Posterior vena cava (tissue), 2 donors: ENCODE data around the gene TJP2. TPM values are rescaled to one million over a fixed set of nuclear protein-coding genes. Genes with fewer than 3 reads are reported as not detected.

Experiments used
- DNase-seq: peaks from one replicate; pipeline ENCODE4 v3.0.0-alpha.2; 2020; ENCODE audit warnings: low spot score
- intact Hi-C, 2 donors: fragments of 100-400 bp; cut with DNase I; formaldehyde crosslinking; loops; one replicate each; pipeline versions ENCODE4 v1.14.1 to v1.14.2; 2022 to 2023
- total RNA-seq, 2 donors: library from RNA; stranded (reverse); fragmentation: NEBNext Ultra II Directional; extraction: Animal tissue kit (Norgen Biotek cat#: 25700); gene quantifications; one replicate each; pipeline ENCODE4 v1.2.1, GENCODE V29; 2021
- donor health status: DM: yes; HTN: yes; CAD: no.
- donor health status: DM: yes; HTN: yes; CAD: no.

TJP2 gene
- total RNA-seq, 2 donors from 2014 or later = 83.5 to 85.1 TPM

- no peak for DNase-seq
- intact Hi-C loops = no loop called here
Observed at GRCh38 chr9:69254223-69254622, 80.1 kb downstream of the TJP2 start.

DNA sequence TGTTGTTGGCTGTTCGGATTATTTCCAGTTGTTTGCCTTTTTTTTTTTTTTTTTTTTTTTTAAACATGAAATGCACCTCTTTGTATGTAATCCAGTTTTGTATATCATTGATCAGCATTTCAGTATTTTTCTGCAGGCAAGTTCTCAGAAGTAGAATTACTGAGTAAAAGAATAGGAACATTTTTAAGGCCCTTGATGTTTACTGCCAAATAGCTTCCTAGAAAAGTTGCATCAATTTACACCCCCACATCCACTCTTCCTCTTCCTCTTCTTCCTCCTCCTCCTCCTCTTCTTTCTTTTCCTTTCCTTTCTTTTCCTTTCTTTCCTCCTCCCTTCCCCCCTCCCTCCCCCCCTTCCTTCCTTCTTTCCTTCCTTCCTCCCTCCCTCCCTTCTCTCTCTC, 81.5 kb downstream of the TJP2 start:
- intact Hi-C loops = no loop called here
- DNase-seq = no peak

- DNase-seq = no peak
Observed at GRCh38 chr9:69258551-69258950, 84.5 kb downstream of the TJP2 start.

GRCh38 chr9:69260161-69260560, 86.1 kb downstream of the TJP2 start:
- intact Hi-C loops = no loop called here
- no peak for DNase-seq

More at GRCh38 chr9:69258551-69258950, 84.5 kb downstream of the TJP2 start:
- intact Hi-C loops = no loop called here

- intact Hi-C loops = no loop called here
Observed at GRCh38 chr9:69261636-69262035, 87.6 kb downstream of the TJP2 start.

GRCh38 chr9:69264526-69264925, 90.4 kb downstream of the TJP2 start:
- DNase-seq = no peak
- intact Hi-C loops = no loop called here

More at GRCh38 chr9:69261636-69262035, 87.6 kb downstream of the TJP2 start:
- DNase-seq = no peak

DNA sequence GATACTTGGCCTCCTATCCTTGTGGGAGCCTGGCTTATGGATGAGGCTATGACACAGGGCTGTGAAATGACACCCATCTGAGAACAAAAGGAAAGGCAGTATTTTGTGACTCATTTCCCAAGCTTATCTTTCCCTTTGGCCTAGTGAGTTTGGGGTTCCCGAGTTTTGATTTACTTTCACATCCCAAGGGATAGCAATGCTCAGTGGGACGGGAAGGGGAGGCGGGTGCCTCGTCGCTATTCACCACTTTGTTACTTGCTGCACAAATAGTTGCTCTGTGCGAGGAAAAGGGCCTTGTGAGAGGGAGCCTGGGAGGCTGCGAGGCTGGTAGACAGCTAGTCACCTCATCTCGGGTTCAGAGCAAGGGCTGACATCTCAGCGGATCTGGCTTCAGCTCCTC, 91.8 kb downstream of the TJP2 start:
- intact Hi-C loops = no loop called here
- DNase-seq = no peak

- intact Hi-C loops = no loop called here
- DNase-seq = no peak
Observed at GRCh38 chr9:69272212-69272611, 98.1 kb downstream of the TJP2 start.

DNA sequence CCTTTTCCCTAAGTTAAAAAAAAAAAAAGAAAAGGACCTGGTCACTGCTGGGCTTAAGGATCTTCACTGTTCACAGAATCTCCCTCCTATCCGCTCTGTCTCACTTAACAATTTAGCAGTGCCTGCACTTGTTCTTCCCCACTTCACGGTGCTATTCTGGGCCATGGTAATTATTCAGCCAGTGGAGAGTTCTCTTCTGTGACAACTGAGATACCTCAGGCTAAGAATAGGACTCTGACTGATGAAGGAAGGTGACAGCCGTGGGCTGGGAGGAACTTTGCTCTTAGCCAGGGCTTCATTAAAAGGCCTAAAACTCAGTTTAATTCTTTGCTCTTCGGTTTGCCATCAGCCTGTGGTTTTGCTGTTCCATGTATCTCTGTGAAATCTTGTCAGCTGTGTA, 99.1 kb downstream of the TJP2 start:
- intact Hi-C loops = no loop called here

DNA sequence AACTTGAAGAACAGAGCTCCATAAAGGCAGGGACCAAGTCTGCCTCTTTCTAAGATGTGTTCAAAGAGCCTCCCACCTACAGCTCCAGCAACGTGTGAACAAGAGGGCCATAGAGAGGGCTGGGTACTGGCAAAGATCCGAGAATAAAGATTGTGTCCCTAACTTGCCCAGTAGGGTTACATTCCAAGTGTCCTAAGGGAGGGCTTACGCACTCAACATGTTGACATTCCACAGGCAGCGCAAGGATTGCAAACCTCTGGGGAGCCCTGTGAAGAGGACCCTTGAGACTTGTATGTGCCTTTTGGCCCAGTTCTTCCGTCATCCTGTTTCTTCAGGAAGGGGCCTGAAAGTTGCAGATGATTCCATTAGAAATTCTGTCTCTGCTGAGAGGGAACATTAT, 102.7 kb downstream of the TJP2 start:
- intact Hi-C loops = no loop called here
- DNase-seq = no peak

More for the DNA sequence above, 99.1 kb downstream of the TJP2 start:
- no peak for DNase-seq

GRCh38 chr9:69279084-69279731, 105.1 kb downstream of the TJP2 start:
- intact Hi-C loops = no loop called here
- DNase-seq = no peak

DNA sequence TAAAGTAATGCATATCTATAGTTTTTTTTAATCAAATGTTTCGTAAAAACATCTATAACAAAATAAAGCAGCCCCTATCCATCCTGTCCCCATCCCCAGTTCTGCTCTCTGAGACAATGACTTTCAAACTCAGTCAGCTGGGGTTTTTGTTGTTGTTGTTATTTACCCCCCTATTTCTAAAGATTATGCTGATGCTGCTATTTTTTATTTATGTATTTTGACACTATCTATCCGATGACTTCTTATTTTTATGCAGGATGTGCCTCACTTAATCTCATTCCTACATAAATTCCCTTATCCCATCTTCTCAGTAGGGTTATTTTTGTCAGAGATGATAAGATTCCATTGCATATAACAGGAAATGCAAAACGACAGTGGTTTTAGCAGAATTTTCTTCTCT, 105.7 kb downstream of the TJP2 start:
- DNase-seq = no peak
- intact Hi-C loops = no loop called here

GRCh38 chr9:69283003-69283402, 108.9 kb downstream of the TJP2 start:
- intact Hi-C loops = no loop called here
- DNase-seq = no peak

DNA sequence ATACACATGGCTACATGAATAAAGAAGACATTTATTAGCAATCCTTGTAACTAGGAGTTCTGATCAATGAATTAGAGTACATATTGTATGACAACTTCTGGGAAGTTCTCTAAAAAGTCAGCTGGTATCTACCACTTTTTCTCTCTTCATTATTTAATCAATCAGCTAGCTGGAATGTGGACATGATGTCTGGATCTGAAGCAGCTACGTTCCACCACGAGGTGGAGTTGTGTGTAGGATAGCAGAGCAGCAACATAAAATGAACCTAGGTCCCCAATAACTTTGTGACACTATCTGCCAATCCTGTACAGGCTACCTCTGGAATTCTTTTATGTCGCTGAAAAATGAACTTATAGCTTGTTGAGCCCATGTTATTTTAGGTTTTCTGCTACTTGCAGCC, 118.0 kb downstream of the TJP2 start:
- intact Hi-C loops = no loop called here
- no peak for DNase-seq

GRCh38 chr9:69293156-69293555, 119.1 kb downstream of the TJP2 start:
- DNase-seq = no peak
- intact Hi-C loops = no loop called here

GRCh38 chr9:69295872-69296552, 121.9 kb downstream of the TJP2 start:
- no peak for DNase-seq
- intact Hi-C loops = loop anchor here in 1 of 2 donors (5.0 kb wide), 1 partner anchor 736 kb away; no protein-coding TSS in a partner anchor

DNA sequence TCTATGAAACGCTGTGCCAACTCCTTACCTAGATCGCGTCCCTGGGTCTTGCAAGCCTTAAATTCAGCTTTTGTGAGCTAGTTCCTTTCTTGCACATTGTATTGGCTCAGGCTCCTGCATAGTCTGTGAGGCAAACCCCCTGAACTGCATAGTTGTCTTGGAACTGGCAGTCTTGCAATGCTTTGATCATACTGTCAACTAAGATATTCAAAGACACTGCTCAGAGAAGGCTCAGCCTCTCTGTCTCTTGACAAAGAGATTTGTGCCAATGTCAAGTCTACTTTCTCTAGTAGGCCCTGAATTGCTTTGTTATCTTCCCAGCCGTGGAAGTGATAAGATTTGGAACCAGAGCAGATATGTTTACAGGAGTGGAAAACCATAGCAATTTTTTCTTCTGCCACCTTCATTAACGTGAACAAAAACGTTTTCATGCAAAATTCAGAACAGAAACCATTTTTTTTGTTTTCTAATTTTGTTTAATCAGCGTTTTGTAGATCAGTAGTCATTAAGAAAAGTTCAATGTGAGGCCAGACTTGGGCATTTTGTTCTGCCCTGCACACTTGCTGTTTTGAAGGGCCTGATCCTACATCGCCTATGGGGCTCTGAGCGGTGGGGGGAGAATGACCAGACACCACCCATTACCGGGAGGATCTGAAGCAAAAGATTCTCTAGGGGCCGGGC, 123.4 kb downstream of the TJP2 start:
- DNase-seq = no peak
- intact Hi-C loops = loop anchor here in 1 of 2 donors (5.0 kb wide), 1 partner anchor 735 kb away; no protein-coding TSS in a partner anchor

GRCh38 chr9:69299315-69299714, 125.2 kb downstream of the TJP2 start:
- intact Hi-C loops = loop anchor here in 1 of 2 donors (5.0 kb wide), 1 partner anchor 733 kb away; no protein-coding TSS in a partner anchor
- no peak for DNase-seq

- no peak for DNase-seq
- intact Hi-C loops = loop anchor here in 1 of 2 donors (5.0 kb wide), 1 partner anchor 732 kb away; no protein-coding TSS in a partner anchor
Observed at GRCh38 chr9:69299826-69300225, 125.7 kb downstream of the TJP2 start.

- DNase-seq = no peak
- intact Hi-C loops = no loop called here
Observed at GRCh38 chr9:69303331-69303730, 129.3 kb downstream of the TJP2 start.
